LoVo (cell line): Measurements from ENCODE around the gene ECE1.

Experiments used
- DNase-seq: peaks from one replicate; pipeline ENCODE4 v3.0.0-alpha.2; 2016; ENCODE audit warnings: low spot score

ECE1 gene

GRCh38 chr1:21307663-21308305 is 17.5 kb upstream of the ECE1 start:
- no peak for DNase-seq

GRCh38 chr1:21307210-21307609 is 16.9 kb upstream of the ECE1 start:
- no peak for DNase-seq

GRCh38 chr1:21305900-21306189 is 15.6 kb upstream of the ECE1 start:
- no peak for DNase-seq

DNA sequence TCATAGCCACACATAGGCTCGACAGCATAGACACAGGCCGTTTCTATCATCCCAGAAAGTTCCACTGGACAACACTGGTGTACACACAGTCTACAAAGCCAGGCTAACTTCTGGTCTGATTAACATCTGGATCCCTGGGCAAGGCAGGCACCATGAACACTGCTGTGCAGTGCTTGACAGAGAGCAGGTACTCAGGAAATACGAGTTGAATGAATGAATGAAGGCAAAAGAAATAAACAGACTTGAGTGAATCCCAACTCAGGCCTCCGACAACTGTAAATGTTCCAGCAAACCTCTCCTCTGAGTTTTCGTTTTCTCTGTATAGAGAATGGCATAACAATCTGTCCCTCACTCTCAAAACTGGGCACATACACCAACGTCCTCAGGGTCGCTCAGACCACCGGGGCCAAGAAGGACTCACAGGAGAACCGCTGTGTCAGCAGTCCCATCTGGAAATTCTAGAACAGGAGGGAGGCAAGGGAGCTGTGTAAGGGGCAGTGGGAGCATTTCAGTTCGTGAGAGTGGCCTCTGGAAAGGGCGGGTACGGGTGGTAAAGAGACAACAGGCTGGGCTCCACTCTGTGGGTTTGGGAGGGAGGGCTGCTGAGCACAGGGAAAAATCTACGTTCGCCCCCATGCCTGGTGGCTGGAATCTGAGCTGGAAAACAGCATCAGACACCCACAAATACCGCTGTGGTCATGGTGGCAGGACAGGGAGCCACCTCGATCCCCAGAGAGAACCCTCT is 15.1 kb upstream of the ECE1 start:
- DNase-seq: no peak

- DNase-seq: no peak
These were observed 14.2 kb upstream of the ECE1 start for GRCh38 chr1:21304488-21304887.

GRCh38 chr1:21302747-21303715 is 12.8 kb upstream of the ECE1 start:
- no peak for DNase-seq

DNA sequence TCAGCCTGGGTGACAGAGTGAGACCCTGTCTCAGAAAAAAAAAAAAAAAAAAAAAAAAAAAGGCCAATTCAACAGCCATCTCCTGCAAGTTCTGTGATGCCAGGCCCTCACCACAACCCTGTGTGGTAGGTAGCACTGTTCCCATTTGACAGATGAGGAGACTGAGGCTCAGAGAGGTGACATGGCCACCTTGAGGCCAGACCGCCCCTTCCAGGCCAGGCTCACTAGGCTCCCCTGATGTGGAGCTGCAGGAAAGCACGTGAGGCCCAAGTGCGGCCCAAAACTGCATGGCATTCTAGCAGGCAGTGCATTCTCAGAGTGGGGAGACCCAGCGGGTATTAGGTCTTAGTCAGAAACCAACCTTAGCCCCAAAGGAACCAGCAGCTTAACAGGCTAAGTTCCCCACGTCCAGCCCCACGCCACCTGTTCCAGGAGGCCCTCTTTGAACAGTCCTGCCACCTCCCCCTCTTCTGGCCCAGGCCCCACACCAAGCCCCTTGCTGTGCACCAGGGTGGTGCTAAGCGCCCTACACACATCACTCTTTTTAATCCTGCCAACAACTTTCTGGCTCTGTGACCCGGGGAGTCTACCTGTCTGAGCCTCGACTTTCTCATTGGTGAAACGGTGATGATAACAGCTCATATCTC is 11.7 kb upstream of the ECE1 start:
- DNase-seq: no peak

DNA sequence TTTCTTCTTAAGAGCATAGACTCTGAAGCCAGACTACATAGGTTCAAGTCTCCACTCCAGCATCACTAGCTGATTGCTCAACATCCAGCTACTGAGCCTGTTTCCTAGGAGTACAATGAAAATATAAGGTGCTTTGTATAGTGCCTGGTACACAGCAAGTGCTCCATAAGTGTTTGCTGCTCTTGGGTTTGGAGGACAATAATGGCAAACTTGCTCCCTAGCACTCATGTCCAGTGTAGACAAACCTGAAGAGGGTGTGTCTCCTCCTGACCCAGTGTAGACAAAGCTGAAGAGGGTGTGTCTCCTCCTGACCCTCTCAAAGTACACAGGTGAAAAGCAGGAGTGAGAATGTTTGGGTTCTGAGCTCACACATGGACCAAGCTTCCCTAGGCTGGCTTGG is 10.5 kb upstream of the ECE1 start:
- no peak for DNase-seq

DNA sequence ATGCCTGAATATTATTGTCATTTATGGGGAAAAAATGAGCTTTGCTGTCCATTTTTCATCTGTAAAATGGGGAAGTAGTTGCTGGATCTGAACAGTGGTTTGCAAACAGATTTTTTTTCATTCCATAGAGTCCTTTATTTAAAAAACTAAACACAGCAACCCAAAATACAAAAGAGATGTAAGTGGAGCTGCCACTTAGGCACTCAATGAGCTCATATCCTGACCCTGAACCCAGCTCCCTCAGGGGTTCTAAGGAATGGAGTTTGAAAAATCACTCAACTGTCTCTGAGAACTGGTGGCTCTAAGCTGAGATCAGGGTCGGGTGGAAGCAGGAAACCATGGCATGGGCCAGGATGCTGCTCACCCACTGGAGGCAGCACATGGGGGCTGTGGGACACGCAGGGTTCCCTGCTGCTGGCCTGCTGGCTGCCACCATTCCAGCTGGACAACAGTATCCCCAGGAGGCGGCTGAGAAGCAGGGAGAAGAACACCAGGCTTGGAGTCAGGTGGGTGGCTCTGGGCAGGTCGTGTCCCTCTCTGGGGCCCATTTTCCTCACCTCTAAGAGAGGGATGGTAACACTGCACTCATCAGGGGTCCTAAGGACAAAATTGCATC is 9.6 kb upstream of the ECE1 start:
- no peak for DNase-seq

- peak; percentile 5 for DNase-seq
These were observed 8.7 kb upstream of the ECE1 start for GRCh38 chr1:21298981-21299391.

- DNase-seq: no peak
These were observed 7.7 kb upstream of the ECE1 start for GRCh38 chr1:21297975-21298374.

- DNase-seq: no peak
These were observed 6.5 kb upstream of the ECE1 start for GRCh38 chr1:21296509-21297354.

DNA sequence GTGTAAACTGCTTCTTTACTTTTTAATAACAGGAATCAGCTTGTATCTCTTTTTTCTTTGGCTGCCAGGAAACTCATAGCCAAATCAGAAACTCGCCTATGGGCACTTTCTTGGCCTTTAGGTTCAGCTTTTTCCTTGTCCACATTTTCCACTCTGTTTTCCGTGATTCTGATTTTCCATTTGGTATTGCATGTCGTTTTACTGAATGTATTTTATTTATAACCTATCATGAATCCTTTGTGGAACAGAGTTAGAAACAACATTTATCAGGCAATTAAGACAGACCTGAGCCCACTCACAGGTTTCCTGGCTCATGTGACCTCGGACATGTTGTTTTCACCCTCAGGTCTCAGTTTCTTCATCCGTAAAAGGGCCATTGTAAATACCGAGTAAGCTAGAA is 5.3 kb upstream of the ECE1 start:
- DNase-seq: no peak

GRCh38 chr1:21295002-21295401 is 4.7 kb upstream of the ECE1 start:
- DNase-seq: peak; percentile 1

DNA sequence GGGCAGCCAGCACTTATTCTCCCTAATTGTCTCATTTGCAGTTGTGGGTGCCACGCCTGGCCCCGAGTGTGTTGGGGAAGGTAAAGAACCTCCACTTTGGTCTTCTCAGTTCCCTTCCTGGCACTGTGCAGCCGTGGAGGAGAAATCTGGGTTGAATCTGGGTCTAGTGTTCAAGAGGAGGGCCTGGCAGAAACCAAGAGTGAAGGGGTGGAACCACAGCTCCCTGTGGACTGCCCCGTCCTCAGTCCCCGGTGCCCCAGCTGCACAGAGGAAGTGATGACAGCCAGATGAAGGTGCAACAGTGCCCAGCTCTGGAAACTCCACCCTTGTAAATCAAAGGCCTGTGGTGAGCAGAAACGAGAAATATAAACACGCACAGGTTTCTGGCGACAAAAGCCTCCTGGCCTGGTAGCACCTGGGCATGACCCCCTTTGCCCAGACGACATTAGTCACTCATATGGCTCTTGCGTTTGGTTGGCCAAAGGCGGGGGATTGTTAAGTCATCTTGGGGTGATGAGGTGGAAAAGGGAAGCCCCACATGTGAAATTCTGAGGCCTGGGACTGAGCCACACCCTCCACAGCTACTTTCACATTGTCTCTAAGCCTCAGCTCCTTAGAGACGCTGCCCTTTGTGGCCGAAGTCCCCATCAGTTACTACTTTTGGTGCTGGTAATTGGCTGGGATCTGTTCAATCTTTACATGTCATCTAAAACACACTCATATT is 4.2 kb upstream of the ECE1 start:
- DNase-seq: peak; percentile 34

DNA sequence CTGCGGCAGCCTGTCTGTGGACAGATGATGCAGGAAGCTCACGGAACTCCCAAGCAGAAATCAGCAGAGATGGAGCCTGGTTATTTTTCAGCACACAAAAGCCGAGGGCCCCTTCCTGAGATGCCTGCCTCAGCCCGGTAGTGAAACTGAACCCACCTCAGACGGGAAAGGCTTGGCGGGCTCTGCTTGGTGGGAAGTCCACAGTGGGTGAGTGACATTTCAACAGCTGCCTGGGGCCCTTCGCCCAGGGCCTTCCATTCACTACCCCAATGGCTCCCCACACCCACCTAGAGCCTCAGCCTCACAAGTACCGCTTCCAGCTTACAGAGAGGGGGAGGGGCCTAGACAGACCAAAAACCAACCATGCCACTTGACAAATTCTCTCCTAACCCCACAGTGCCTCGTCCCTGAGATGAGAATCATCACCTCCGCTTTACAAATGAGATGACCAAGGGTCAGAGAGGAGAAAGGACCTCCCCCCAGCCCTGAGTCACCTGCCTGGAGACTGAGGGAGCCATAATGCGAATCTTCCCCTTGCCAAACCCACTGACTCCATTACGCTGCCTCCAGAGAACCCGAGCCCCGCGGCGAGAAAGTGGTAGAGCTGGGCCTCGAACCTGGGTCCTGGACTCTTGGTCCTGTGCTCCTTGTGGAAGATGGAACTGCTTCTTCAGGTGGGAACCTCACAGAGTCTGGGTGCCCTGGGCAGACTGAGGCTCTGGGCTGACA is 3.4 kb upstream of the ECE1 start:
- no peak for DNase-seq

- DNase-seq: no peak
These were observed 2.8 kb upstream of the ECE1 start for GRCh38 chr1:21292984-21293536.

- DNase-seq: no peak
These were observed 2.3 kb upstream of the ECE1 start for GRCh38 chr1:21292503-21292983.

- DNase-seq: no peak
These were observed 1.7 kb upstream of the ECE1 start for GRCh38 chr1:21291964-21292363.
